Kidney (tissue), 14 donors: ENCODE results near the gene POGLUT3. TPM values are rescaled to one million over a fixed set of nuclear protein-coding genes. Genes with fewer than 3 reads are reported as not detected.

Source experiments
- DNase-seq, 5 donors: peaks; one replicate each; pipeline ENCODE4 v3.0.0-alpha.2; 2013 to 2020
- FAIRE-seq: peaks from 2 replicates; lab custom pipeline; 2012; peaks lifted over from hg19 to GRCh38; lab: Jason Lieb, UNC
- H3K27ac ChIP-seq, 2 donors: one replicate each; pipeline ENCODE4 v1.7.0; 2013; ENCODE audit warnings: low read depth in 2 of 2, low read length in 2 of 2, inconsistent platforms in 1 of 2
- H3K27me3 ChIP-seq: one replicate; pipeline ENCODE4 v1.7.1; 2013; ENCODE audit warnings: low read length, inconsistent platforms; ENCODE audit not compliant: control insufficient read depth, insufficient read depth
- H3K36me3 ChIP-seq, 3 donors: one replicate each; pipeline versions ENCODE4 v1.7.0 to v1.7.1; 2013; ENCODE audit warnings: low read length in 3 of 3, control low read depth in 1 of 3, inconsistent platforms in 1 of 3; ENCODE audit not compliant: insufficient read depth in 3 of 3, control insufficient read depth in 2 of 3
- H3K4me1 ChIP-seq, 3 donors: one replicate each; pipeline versions ENCODE4 v1.7.0 to v1.7.1; 2013; ENCODE audit warnings: low read length in 3 of 3, inconsistent platforms in 1 of 3, low read depth in 1 of 3; ENCODE audit not compliant: control insufficient read depth in 2 of 3, insufficient read depth in 2 of 3
- H3K4me3 ChIP-seq, 3 donors: one replicate each; pipeline versions ENCODE4 v1.7.0 to v1.8.1; 2013; ENCODE audit warnings: low read length in 3 of 3, control low read depth in 1 of 3, inconsistent platforms in 1 of 3
- H3K9ac ChIP-seq, 3 donors: one replicate each; pipeline versions ENCODE4 v1.7.0 to v1.7.1; 2013; ENCODE audit warnings: low read length in 3 of 3, control low read depth in 1 of 3, inconsistent platforms in 1 of 3
- H3K9me3 ChIP-seq, 3 donors: one replicate each; pipeline versions ENCODE4 v1.7.0 to v1.7.1; 2013; ENCODE audit warnings: low read length in 3 of 3, control low read depth in 1 of 3, inconsistent platforms in 1 of 3; ENCODE audit not compliant: control insufficient read depth in 2 of 3, insufficient read depth in 1 of 3
- CTCF ChIP-seq: IDR thresholded peaks from 3 replicates; pipeline ENCODE4 v1.5.1; 2012; ENCODE audit warnings: mild to moderate bottlenecking, moderate library complexity, borderline replicate concordance; ENCODE audit not compliant: insufficient read depth; ENCODE audit errors: extremely low read depth
- intact Hi-C: fragments of 100-400 bp; cut with DNase I; formaldehyde crosslinking; loops from one replicate; pipeline ENCODE4 v1.11.1; 2022
- polyA plus RNA-seq: library from polyadenylated mRNA; stranded (reverse); fragments of 350-450 nt; fragmentation: Illumina TruSeq; extraction: RNeasy Lipid Tissue Mini Kit (QIAGEN cat#74804); gene quantifications from one replicate; pipeline ENCODE4 v1.2.3, GENCODE V29; 2014; ENCODE audit warnings: low read depth, low replicate concordance; ENCODE audit not compliant: insufficient read depth
- total RNA-seq: library from RNA; stranded (reverse); fragmentation: NEBNext Ultra II Directional; extraction: Animal tissue kit (Norgen Biotek cat#: 25700); gene quantifications from one replicate; pipeline ENCODE4 v1.2.1, GENCODE V29; 2021
- donor health status: control.
- donor health status: control.
- donor health status: control.
- donor health status: control.
- donor health status: control.
- donor health status: DM: yes; HTN: yes; CAD: no.
- donor health status: Normal renal cell carcinoma (clear cell type).

POGLUT3 gene
- total and polyA plus RNA-seq, 2 donors from 2014 or later = 13.6 to 22.0 TPM

GRCh38 chr11:108522318-108522717 is 24.1 kb upstream of the POGLUT3 start:
- no peak for DNase-seq
- Histone ChIP-seq H3K27ac (no peak overlapping the region), H3K4me1 (no peaks in the 10 kb centered on the region), H3K27me3 (no peaks in the 10 kb centered on the region), H3K4me3 (no peak overlapping the region), H3K36me3 (no peaks in the 10 kb centered on the region), H3K9ac (no peak overlapping the region), H3K9me3 (no peaks in the 10 kb centered on the region)
- intact Hi-C loops = no loop called here
- no peak for TF ChIP-seq CTCF
- no peak for FAIRE-seq

GRCh38 chr11:108518581-108518980 is 20.4 kb upstream of the POGLUT3 start:
- FAIRE-seq (no peak), DNase-seq (no peak)
- no peak for TF ChIP-seq CTCF
- Histone ChIP-seq H3K9ac (no peak overlapping the region), H3K4me3 (no peak overlapping the region), H3K27me3 (no peaks in the 10 kb centered on the region), H3K4me1 (no peaks in the 10 kb centered on the region), H3K36me3 (peaks cover 0 to 11% (median 6%) of the 10 kb centered on the region in 3 donors), H3K27ac (no peak overlapping the region), H3K9me3 (no peaks in the 10 kb centered on the region)
- intact Hi-C loops = no loop called here

- Histone ChIP-seq H3K4me3 (no peak overlapping the region), H3K36me3 (peaks cover 0 to 14% (median 9%) of the 10 kb centered on the region in 3 donors), H3K4me1 (peaks cover 0 to 2% (median 0%) of the 10 kb centered on the region in 3 donors), H3K27ac (no peak overlapping the region), H3K27me3 (no peaks in the 10 kb centered on the region), H3K9me3 (no peaks in the 10 kb centered on the region), H3K9ac (no peak overlapping the region)
- no peak for TF ChIP-seq CTCF
- DNase-seq (no peak), FAIRE-seq (no peak)
- intact Hi-C loops = no loop called here
These were observed 17.9 kb upstream of the POGLUT3 start for GRCh38 chr11:108516125-108516524.

- FAIRE-seq (no peak), DNase-seq (no peak)
- no peaks in the 10 kb centered on the region for H3K9me3 ChIP-seq
- no peak for TF ChIP-seq CTCF
- no peak overlapping the region for H3K27ac ChIP-seq
- intact Hi-C loops = no loop called here
- H3K4me1 ChIP-seq = peaks cover 0 to 2% (median 0%) of the 10 kb centered on the region in 3 donors
- no peaks in the 10 kb centered on the region for H3K27me3 ChIP-seq
- H3K9ac ChIP-seq = no peak overlapping the region
- no peak overlapping the region for H3K4me3 ChIP-seq
- H3K36me3 ChIP-seq = peaks cover 0 to 14% (median 12%) of the 10 kb centered on the region in 3 donors
These were observed 14.5 kb upstream of the POGLUT3 start for GRCh38 chr11:108512708-108513107.
